PFSK-1 (cell line): ENCODE measurements around the gene PEMT.

Source experiments
- POLR2AphosphoS5 ChIP-seq: IDR thresholded peaks from 2 replicates; pipeline ENCODE4 v1.6.1; 2012; ENCODE audit warnings: low read depth, mild to moderate bottlenecking, control low read depth, low read length, moderate library complexity
- REST ChIP-seq, 2 experiments: IDR thresholded peaks; 2 replicates each; pipeline versions ENCODE4 v1.6.1 to v1.8.0; 2011 to 2012; ENCODE audit warnings: low read depth in 2 of 2, low read length in 2 of 2, control low read depth in 1 of 2, inconsistent platforms in 1 of 2, mild to moderate bottlenecking in 1 of 2, moderate library complexity in 1 of 2; ENCODE audit not compliant: insufficient read depth in 1 of 2
- SIN3A ChIP-seq: IDR thresholded peaks from 2 replicates; pipeline ENCODE4 v1.6.1; 2012; ENCODE audit warnings: mild to moderate bottlenecking, low read length, moderate library complexity, borderline replicate concordance; ENCODE audit not compliant: insufficient read depth
- TAF1 ChIP-seq: IDR thresholded peaks from 2 replicates; pipeline ENCODE4 v1.6.1; 2012; ENCODE audit warnings: low read length, control low read depth, borderline replicate concordance; ENCODE audit not compliant: insufficient read depth

- TF ChIP-seq REST (IDR thresholded peaks at IDR 0.05; ENCODE audit: insufficient read depth in 1 of 2, low read depth in 2 of 2, low read length in 2 of 2) (no peak), SIN3A (no peak), TAF1 (no peak), POLR2AphosphoS5 (no peak)
Measured at GRCh38 chr17:17633310-17633709, 41.8 kb upstream of the PEMT start.
